Osteocyte (in vitro differentiated cells): ENCODE results near the gene TNFSF11. TPM values are rescaled to one million over a fixed set of nuclear protein-coding genes. Genes with fewer than 3 reads are reported as not detected.

Source experiments
- DNase-seq: peaks from one replicate; pipeline ENCODE4 v3.0.0; 2021; ENCODE audit warnings: mixed read lengths; ENCODE audit not compliant: unreplicated experiment; ENCODE audit errors: extremely low spot score
- H3K27ac Mint-ChIP-seq: one replicate; pipeline ENCODE4 v1.8.0; 2021; ENCODE audit warnings: mild to moderate bottlenecking, mixed read lengths; ENCODE audit not compliant: unreplicated experiment
- H3K27me3 Mint-ChIP-seq: one replicate; pipeline ENCODE4 v1.8.0; 2021; ENCODE audit warnings: mixed read lengths; ENCODE audit not compliant: unreplicated experiment
- H3K36me3 Mint-ChIP-seq: one replicate; pipeline ENCODE4 v1.8.0; 2021; ENCODE audit warnings: mixed read lengths; ENCODE audit not compliant: unreplicated experiment
- H3K4me1 Mint-ChIP-seq: one replicate; pipeline ENCODE4 v1.8.0; 2021; ENCODE audit warnings: mixed read lengths; ENCODE audit not compliant: unreplicated experiment
- H3K4me3 Mint-ChIP-seq: one replicate; pipeline ENCODE4 v1.8.0; 2021; ENCODE audit warnings: mild to moderate bottlenecking, moderate library complexity, mixed read lengths; ENCODE audit not compliant: unreplicated experiment
- H3K9me3 Mint-ChIP-seq: one replicate; pipeline ENCODE4 v1.8.0; 2021; ENCODE audit warnings: mixed read lengths; ENCODE audit not compliant: unreplicated experiment
- CTCF ChIP-seq: fragments of 200-600 bp; sonication (generic); IDR thresholded peaks from 2 replicates; pipeline ENCODE4 v1.5.0; 2021; ENCODE audit warnings: antibody characterized with exemption, mild to moderate bottlenecking, moderate library complexity
- total RNA-seq: library from RNA; stranded (reverse); gene quantifications from 2 replicates; pipeline ENCODE4 v1.2.1, GENCODE V29; 2021

The TNFSF11 gene
- total RNA-seq, 1 donor from 2014 or later = not detected

GRCh38 chr13:42532561-42533335, 41.2 kb upstream of the TNFSF11 start:
- Mint-ChIP-seq H3K36me3 (no peaks in the 10 kb centered on the region), H3K4me3 (no peak overlapping the region), H3K4me1 (peaks cover 3% of the 10 kb centered on the region), H3K27ac (no peak overlapping the region), H3K9me3 (peaks cover 6% of the 10 kb centered on the region), H3K27me3 (peaks cover 17% of the 10 kb centered on the region)
- DNase-seq = no peak
- TF ChIP-seq CTCF = no peak

GRCh38 chr13:42533336-42533591, 40.7 kb upstream of the TNFSF11 start:
- Mint-ChIP-seq H3K27me3 (peaks cover 20% of the 10 kb centered on the region), H3K36me3 (peaks cover 2% of the 10 kb centered on the region), H3K9me3 (peaks cover 6% of the 10 kb centered on the region), H3K4me3 (no peak overlapping the region), H3K27ac (no peak overlapping the region), H3K4me1 (peaks cover 3% of the 10 kb centered on the region)
- no peak for TF ChIP-seq CTCF
- no peak for DNase-seq

GRCh38 chr13:42534785-42535184, 39.2 kb upstream of the TNFSF11 start:
- Mint-ChIP-seq H3K9me3 (peaks cover 10% of the 10 kb centered on the region), H3K27ac (no peak overlapping the region), H3K27me3 (peaks cover 18% of the 10 kb centered on the region), H3K4me3 (no peak overlapping the region), H3K36me3 (peaks cover 2% of the 10 kb centered on the region), H3K4me1 (peaks cover 3% of the 10 kb centered on the region)
- no peak for DNase-seq
- no peak for TF ChIP-seq CTCF

GRCh38 chr13:42538996-42539395, 35.0 kb upstream of the TNFSF11 start:
- H3K4me3 Mint-ChIP-seq = no peak overlapping the region
- H3K9me3 Mint-ChIP-seq = peaks cover 11% of the 10 kb centered on the region
- H3K4me1 Mint-ChIP-seq = no peaks in the 10 kb centered on the region
- no peak for TF ChIP-seq CTCF
- peaks cover 5% of the 10 kb centered on the region for H3K27me3 Mint-ChIP-seq
- DNase-seq = no peak
- no peak overlapping the region for H3K27ac Mint-ChIP-seq
- H3K36me3 Mint-ChIP-seq = peaks cover 2% of the 10 kb centered on the region

GRCh38 chr13:42539670-42540069, 34.3 kb upstream of the TNFSF11 start:
- peaks cover 11% of the 10 kb centered on the region for H3K9me3 Mint-ChIP-seq
- DNase-seq = no peak
- no peak overlapping the region for H3K4me3 Mint-ChIP-seq
- H3K36me3 Mint-ChIP-seq = peaks cover 2% of the 10 kb centered on the region
- TF ChIP-seq CTCF = no peak
- no peaks in the 10 kb centered on the region for H3K4me1 Mint-ChIP-seq
- no peak overlapping the region for H3K27ac Mint-ChIP-seq
- peaks cover 5% of the 10 kb centered on the region for H3K27me3 Mint-ChIP-seq
